ENCODE measurements around the gene ULK4. TPM values are rescaled to one million over a fixed set of nuclear protein-coding genes. Genes with fewer than 3 reads are reported as not detected.

ULK4 gene
- total and polyA plus RNA-seq, 2 donors (not counting 1 experiment from before 2014, with no cell fraction given) = 9.1 to 9.7 TPM

- H3K4me3 ChIP-seq (replicated peaks in 1 of 4; ENCODE audit: control extremely low read depth in 1 of 4, insufficient read depth in 1 of 4, low read depth in 3 of 4, low read length in 4 of 4) = no peak overlapping the region
- H3K9me3 ChIP-seq (ENCODE audit: control insufficient read depth, insufficient read depth, low read depth, low read length) = no peaks in the 10 kb centered on the region
- no peaks in the 10 kb centered on the region for H3K27me3 ChIP-seq (ENCODE audit: control insufficient read depth, insufficient read depth, low read length)
- H3K9ac ChIP-seq (ENCODE audit: insufficient read depth, low read length) = no peak overlapping the region
- no peak overlapping the region for H2AFZ ChIP-seq (ENCODE audit: low read length)
- no peaks in the 10 kb centered on the region for H3K4me1 ChIP-seq (ENCODE audit: control insufficient read depth, extremely low read depth, insufficient read depth, low read length)
- no peak overlapping the region for H3K4me2 ChIP-seq (ENCODE audit: extremely low read depth, insufficient read depth, low read length)
- H3K27ac ChIP-seq (ENCODE audit: insufficient read depth, low read length) = no peak overlapping the region
- H4K20me1 ChIP-seq (ENCODE audit: control insufficient read depth, extremely low read depth, insufficient read depth, low read length) = no peaks in the 10 kb centered on the region
- TF ChIP-seq CTCF (conservative IDR thresholded peaks at IDR 0.05 in 1 of 2, IDR thresholded peaks at IDR 0.05 in 1 of 2; ENCODE audit: low read depth in 1 of 2, low read length in 2 of 2) (no peak), EZH2 (IDR thresholded peaks at IDR 0.05; ENCODE audit: low read length, missing control alignments) (no peak)
- no peak for DNase-seq (ENCODE audit: low read depth in 2 of 2)
- H3K79me2 ChIP-seq (ENCODE audit: control insufficient read depth, insufficient read depth, low read length) = no peaks in the 10 kb centered on the region
- H3K36me3 ChIP-seq (ENCODE audit: control insufficient read depth, insufficient read depth, low read length) = no peaks in the 10 kb centered on the region
These were observed 479.8 kb downstream of the ULK4 start for GRCh38 chr3:41482134-41482533.

GRCh38 chr3:41478278-41478677 is 483.6 kb downstream of the ULK4 start:
- Histone ChIP-seq H3K27me3 (ENCODE audit: control insufficient read depth, insufficient read depth, low read length) (no peaks in the 10 kb centered on the region), H4K20me1 (ENCODE audit: control insufficient read depth, extremely low read depth, insufficient read depth, low read length) (no peaks in the 10 kb centered on the region), H3K9ac (ENCODE audit: insufficient read depth, low read length) (no peak overlapping the region), H3K36me3 (ENCODE audit: control insufficient read depth, insufficient read depth, low read length) (no peaks in the 10 kb centered on the region), H3K4me1 (ENCODE audit: control insufficient read depth, extremely low read depth, insufficient read depth, low read length) (no peaks in the 10 kb centered on the region), H3K79me2 (ENCODE audit: control insufficient read depth, insufficient read depth, low read length) (no peaks in the 10 kb centered on the region), H3K9me3 (ENCODE audit: control insufficient read depth, insufficient read depth, low read depth, low read length) (no peaks in the 10 kb centered on the region), H3K4me2 (ENCODE audit: extremely low read depth, insufficient read depth, low read length) (no peak overlapping the region), H2AFZ (ENCODE audit: low read length) (no peak overlapping the region), H3K27ac (ENCODE audit: insufficient read depth, low read length) (no peak overlapping the region), H3K4me3 (replicated peaks in 1 of 4; ENCODE audit: control extremely low read depth in 1 of 4, insufficient read depth in 1 of 4, low read depth in 3 of 4, low read length in 4 of 4) (no peak overlapping the region)
- TF ChIP-seq CTCF (conservative IDR thresholded peaks at IDR 0.05 in 1 of 2, IDR thresholded peaks at IDR 0.05 in 1 of 2; ENCODE audit: low read depth in 1 of 2, low read length in 2 of 2) (no peak), EZH2 (IDR thresholded peaks at IDR 0.05; ENCODE audit: low read length, missing control alignments) (no peak)
- DNase-seq (ENCODE audit: low read depth in 2 of 2) = no peak

- Histone ChIP-seq H2AFZ (ENCODE audit: low read length) (no peak overlapping the region), H3K4me3 (replicated peaks in 1 of 4; ENCODE audit: control extremely low read depth in 1 of 4, insufficient read depth in 1 of 4, low read depth in 3 of 4, low read length in 4 of 4) (no peak overlapping the region), H4K20me1 (ENCODE audit: control insufficient read depth, extremely low read depth, insufficient read depth, low read length) (no peaks in the 10 kb centered on the region), H3K4me1 (ENCODE audit: control insufficient read depth, extremely low read depth, insufficient read depth, low read length) (no peaks in the 10 kb centered on the region), H3K9me3 (ENCODE audit: control insufficient read depth, insufficient read depth, low read depth, low read length) (no peaks in the 10 kb centered on the region), H3K27ac (ENCODE audit: insufficient read depth, low read length) (no peak overlapping the region), H3K79me2 (ENCODE audit: control insufficient read depth, insufficient read depth, low read length) (no peaks in the 10 kb centered on the region), H3K27me3 (ENCODE audit: control insufficient read depth, insufficient read depth, low read length) (no peaks in the 10 kb centered on the region), H3K36me3 (ENCODE audit: control insufficient read depth, insufficient read depth, low read length) (no peaks in the 10 kb centered on the region), H3K9ac (ENCODE audit: insufficient read depth, low read length) (no peak overlapping the region), H3K4me2 (ENCODE audit: extremely low read depth, insufficient read depth, low read length) (no peak overlapping the region)
- no peak for DNase-seq (ENCODE audit: low read depth in 2 of 2)
- TF ChIP-seq EZH2 (IDR thresholded peaks at IDR 0.05; ENCODE audit: low read length, missing control alignments) (no peak), CTCF (conservative IDR thresholded peaks at IDR 0.05 in 1 of 2, IDR thresholded peaks at IDR 0.05 in 1 of 2; ENCODE audit: low read depth in 1 of 2, low read length in 2 of 2) (no peak)
These were observed 484.4 kb downstream of the ULK4 start for GRCh38 chr3:41477399-41478014.
